ENCODE measurements around the gene CLEC16A. TPM values are rescaled to one million over a fixed set of nuclear protein-coding genes. Genes with fewer than 3 reads are reported as not detected.
A peak's percentile ranks its signal among the peaks of the same experiment; 100 is the strongest.

The CLEC16A gene
- total and polyA plus RNA-seq, 9 of the 15 experiments (the other 6 are each of a cell fraction or from before 2014, with no cell fraction given), result 1.00 to 22.3 (median 10.0) TPM

- TF ChIP-seq HOXB6 (CRISPR knock-in tag; IDR thresholded peaks at IDR 0.05; ENCODE audit: borderline replicate concordance) (no peak), TBL1XR1 (IDR thresholded peaks at IDR 0.05; ENCODE audit: low read length in 2 of 2) (peak in 1 of 2 experiments; percentile 70; a peak in 1 of 4 replicates), ATF2 (CRISPR knock-in tag; IDR thresholded peaks at IDR 0.05) (no peak), HNRNPH1 (optimal IDR thresholded peaks at IDR 0.05; ENCODE audit: low read depth, low read length) (no peak), SREBF2 (CRISPR knock-in tag; IDR thresholded peaks at IDR 0.05) (no peak), PBX2 (CRISPR knock-in tag; IDR thresholded peaks at IDR 0.05; ENCODE audit: low read depth) (no peak), PBX2 (tag; conservative IDR thresholded peaks at IDR 0.05; ENCODE audit: low read depth) (no peak), ATF4 (CRISPR knock-in tag; IDR thresholded peaks at IDR 0.05) (peak; percentile 82), SAFB (IDR thresholded peaks at IDR 0.05; ENCODE audit: borderline replicate concordance, low read depth, low read length) (no peak), TAL1 (IDR thresholded peaks at IDR 0.05) (no peak), LEF1 (IDR thresholded peaks at IDR 0.05) (peak; percentile 57; the same call in 1 of the 2 replicates), AFF4 (CRISPR knock-in tag; IDR thresholded peaks at IDR 0.05) (no peak), ZKSCAN1 (IDR thresholded peaks at IDR 0.05; ENCODE audit: low read depth, low read length) (no peak), ZNF589 (CRISPR knock-in tag; IDR thresholded peaks at IDR 0.05; ENCODE audit: low read depth) (peak; percentile 76; the same call in 1 of the 2 replicates), POLR2G (IDR thresholded peaks at IDR 0.05; ENCODE audit: low read depth, low read length) (no peak), NEUROD1 (IDR thresholded peaks at IDR 0.05; ENCODE audit: borderline replicate concordance, low read depth, low read length, partially characterized antibody) (peak; percentile 48)
Observed at GRCh38 chr16:11128211-11129141, 184.1 kb downstream of the CLEC16A start (continued).

Measured in K562 (cell line).